GM12878 (cell line): ENCODE results near the gene PTTG1. TPM values are rescaled to one million over a fixed set of nuclear protein-coding genes. Genes with fewer than 3 reads are reported as not detected.

ENCODE experiments used
- BMI1 ChIP-seq: fragments of 450-650 bp; IDR thresholded peaks from 2 replicates; pipeline ENCODE4 v1.6.1; 2016; ENCODE audit warnings: mild to moderate bottlenecking, moderate library complexity, borderline replicate concordance
- BRCA1 ChIP-seq: IDR thresholded peaks from 2 replicates; pipeline ENCODE4 v1.6.1; 2011; ENCODE audit warnings: low read depth, low read length, improper control_type of control experiment
- CBX5 ChIP-seq: sonication (generic); IDR thresholded peaks from 2 replicates; pipeline ENCODE4 v1.6.1; 2016; ENCODE audit warnings: low read depth, moderate library complexity, mild to moderate bottlenecking, inconsistent platforms
- E2F8 ChIP-seq: fragments of 450-650 bp; IDR thresholded peaks from 2 replicates; pipeline ENCODE4 v1.6.1; 2018; ENCODE audit warnings: mild to moderate bottlenecking, low read depth, moderate library complexity; ENCODE audit not compliant: partially characterized antibody
- FOS ChIP-seq: IDR thresholded peaks from 3 replicates; pipeline ENCODE4 v1.6.1; 2011; ENCODE audit warnings: borderline replicate concordance; ENCODE audit not compliant: insufficient read length; ENCODE audit errors: extremely low read depth
- GATAD2B ChIP-seq: fragments of 450-650 bp; conservative IDR thresholded peaks from 2 replicates; pipeline ENCODE4 v1.6.1; 2017; ENCODE audit warnings: low read depth, mild to moderate bottlenecking, moderate library complexity
- IKZF1 ChIP-seq: fragments of 450-650 bp; conservative IDR thresholded peaks from 2 replicates; pipeline ENCODE4 v1.6.1; 2017; ENCODE audit warnings: antibody characterized with exemption, mild to moderate bottlenecking
- MTA3 ChIP-seq: IDR thresholded peaks from 2 replicates; pipeline ENCODE4 v1.6.1; 2012; ENCODE audit warnings: low read length, inconsistent platforms, borderline replicate concordance
- NFIC ChIP-seq: IDR thresholded peaks from 2 replicates; pipeline ENCODE4 v1.6.1; 2012; ENCODE audit warnings: low read depth, mild to moderate bottlenecking, inconsistent platforms, low read length, moderate library complexity
- POLR2AphosphoS2 ChIP-seq: IDR thresholded peaks from 2 replicates; pipeline ENCODE4 v1.6.1; 2011; ENCODE audit warnings: low read depth, mild to moderate bottlenecking, low read length, improper control_type of control experiment, moderate library complexity
- PRDM15 ChIP-seq: fragments of 450-650 bp; formaldehyde crosslinking; IDR thresholded peaks from 2 replicates; pipeline ENCODE4 v1.4.0; 2020; ENCODE audit warnings: mild to moderate bottlenecking, moderate library complexity
- RAD51 ChIP-seq: fragments of 450-650 bp; IDR thresholded peaks from 2 replicates; pipeline ENCODE4 v1.6.1; 2016; ENCODE audit warnings: moderate library complexity, mild to moderate bottlenecking, inconsistent platforms
- RELA ChIP-seq: fragments of 450-650 bp; IDR thresholded peaks from 2 replicates; pipeline ENCODE4 v1.8.0; 2014; ENCODE audit warnings: borderline replicate concordance; ENCODE audit not compliant: partially characterized antibody
- SMAD5 ChIP-seq: IDR thresholded peaks from 2 replicates; pipeline ENCODE4 v1.6.1; 2016; ENCODE audit warnings: antibody characterized with exemption, low read depth
- SMC3 ChIP-seq: IDR thresholded peaks from 2 replicates; pipeline ENCODE4 v1.6.1; 2011; ENCODE audit warnings: low read length, improper control_type of control experiment, borderline replicate concordance
- TAF1 ChIP-seq: IDR thresholded peaks from 2 replicates; pipeline ENCODE4 v1.6.1; 2011; ENCODE audit warnings: mild to moderate bottlenecking, low read depth, low read length, borderline replicate concordance
- YBX1 ChIP-seq: fragments of 450-650 bp; IDR thresholded peaks from 2 replicates; pipeline ENCODE4 v1.6.1; 2016; ENCODE audit warnings: antibody characterized with exemption
- ZNF217 ChIP-seq: fragments of 450-650 bp; IDR thresholded peaks from 2 replicates; pipeline ENCODE4 v1.6.1; 2017; ENCODE audit warnings: antibody characterized with exemption, mild to moderate bottlenecking
- ZNF622 ChIP-seq: fragments of 450-650 bp; IDR thresholded peaks from 2 replicates; pipeline ENCODE4 v1.6.1; 2017; ENCODE audit warnings: mild to moderate bottlenecking, inconsistent platforms
- polyA plus RNA-seq, 11 experiments: library from polyadenylated mRNA; depleted of rRNA in 4 of 11; unstranded in 6 of 11; stranded (reverse) in 5 of 11; fragments of >200 nt; fragmentation: Nextera tagmentation in 4 of 11; fragmentation: Illumina TruSeq in 1 of 11; extraction: Ambion mirVana in 4 of 11; extraction: Trizol in 1 of 11; gene quantifications; 1 replicate in 1 of 11; 2 replicates in 10 of 11; pipeline versions ENCODE4 v1.2.1 to v1.2.3, GENCODE V29; 2011 to 2016; ENCODE audit warnings: inconsistent platforms in 2 of 11, missing spikeins in 2 of 11, low read depth in 1 of 11
- total RNA-seq, 4 experiments: library from RNA; depleted of rRNA in 3 of 4; stranded (reverse); fragments of >200 nt in 3 of 4; fragmentation: Illumina TruSeq in 1 of 4; extraction: Trizol in 1 of 4; gene quantifications; 2 replicates each; pipeline versions ENCODE4 v1.2.1 to v1.2.3, GENCODE V29; 2013 to 2021
- TF ChIP-seq, protein P1 (sequence below): fragments of 450-650 bp; IDR thresholded peaks from 2 replicates; pipeline ENCODE4 v1.6.1; 2017; ENCODE audit warnings: mild to moderate bottlenecking
- TF ChIP-seq, protein P2 (sequence below): fragments of 450-650 bp; IDR thresholded peaks from 2 replicates; pipeline ENCODE4 v1.6.1; 2016; ENCODE audit warnings: mild to moderate bottlenecking

Gene PTTG1
- total and polyA plus RNA-seq, 10 of the 15 experiments (the other 5 are each of a cell fraction or from before 2014, with no cell fraction given) = 154 to 1,033 (median 377) TPM

GRCh38 chr5:160399402-160400353 lies 22.0 kb upstream of the PTTG1 start, which contains the start of gene FAM200C (continued):
- TF ChIP-seq BRCA1 = no peak
- TF ChIP-seq FOS = no peak
- TF ChIP-seq NFIC = no peak
- no peak for TF ChIP-seq YBX1
- no peak; the same call in 1 of the 2 replicates for TF ChIP-seq MTA3
- peak; percentile 75; the same call in 1 of the 2 replicates for TF ChIP-seq SMAD5
- TF ChIP-seq PRDM15 (CRISPR knock-in tag) = no peak
- TF ChIP-seq RAD51 = no peak
- no peak for TF ChIP-seq ZNF622
- TF ChIP-seq BMI1 = no peak
- TF ChIP-seq CBX5 = no peak
- no peak for TF ChIP-seq E2F8
- TF ChIP-seq TAF1 = peak; percentile 59; the same call in 1 of the 2 replicates
- TF ChIP-seq SMC3 = no peak
- TF ChIP-seq, protein P1, sequence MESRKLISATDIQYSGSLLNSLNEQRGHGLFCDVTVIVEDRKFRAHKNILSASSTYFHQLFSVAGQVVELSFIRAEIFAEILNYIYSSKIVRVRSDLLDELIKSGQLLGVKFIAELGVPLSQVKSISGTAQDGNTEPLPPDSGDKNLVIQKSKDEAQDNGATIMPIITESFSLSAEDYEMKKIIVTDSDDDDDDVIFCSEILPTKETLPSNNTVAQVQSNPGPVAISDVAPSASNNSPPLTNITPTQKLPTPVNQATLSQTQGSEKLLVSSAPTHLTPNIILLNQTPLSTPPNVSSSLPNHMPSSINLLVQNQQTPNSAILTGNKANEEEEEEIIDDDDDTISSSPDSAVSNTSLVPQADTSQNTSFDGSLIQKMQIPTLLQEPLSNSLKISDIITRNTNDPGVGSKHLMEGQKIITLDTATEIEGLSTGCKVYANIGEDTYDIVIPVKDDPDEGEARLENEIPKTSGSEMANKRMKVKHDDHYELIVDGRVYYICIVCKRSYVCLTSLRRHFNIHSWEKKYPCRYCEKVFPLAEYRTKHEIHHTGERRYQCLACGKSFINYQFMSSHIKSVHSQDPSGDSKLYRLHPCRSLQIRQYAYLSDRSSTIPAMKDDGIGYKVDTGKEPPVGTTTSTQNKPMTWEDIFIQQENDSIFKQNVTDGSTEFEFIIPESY = no peak
- TF ChIP-seq GATAD2B = 0 out of 2 replicates have a peak, but pooled peaks have one; percentile 43
- TF ChIP-seq RELA = peak; percentile 28
- TF ChIP-seq IKZF1 = peak; percentile 96
- TF ChIP-seq, protein P2, sequence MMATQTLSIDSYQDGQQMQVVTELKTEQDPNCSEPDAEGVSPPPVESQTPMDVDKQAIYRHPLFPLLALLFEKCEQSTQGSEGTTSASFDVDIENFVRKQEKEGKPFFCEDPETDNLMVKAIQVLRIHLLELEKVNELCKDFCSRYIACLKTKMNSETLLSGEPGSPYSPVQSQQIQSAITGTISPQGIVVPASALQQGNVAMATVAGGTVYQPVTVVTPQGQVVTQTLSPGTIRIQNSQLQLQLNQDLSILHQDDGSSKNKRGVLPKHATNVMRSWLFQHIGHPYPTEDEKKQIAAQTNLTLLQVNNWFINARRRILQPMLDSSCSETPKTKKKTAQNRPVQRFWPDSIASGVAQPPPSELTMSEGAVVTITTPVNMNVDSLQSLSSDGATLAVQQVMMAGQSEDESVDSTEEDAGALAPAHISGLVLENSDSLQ = no peak
- no peak for TF ChIP-seq ZNF217
- TF ChIP-seq POLR2AphosphoS2 = peak; percentile 62; the same call in 1 of the 2 replicates
